SU-DHL-6 (cell line): ENCODE measurements around the gene CABCOCO1.

Experiments
- EZH2phosphoT487 ChIP-seq: fragments of 200-600 bp; sonication (generic), shearing (Covaris generic); conservative IDR thresholded peaks from 2 replicates; pipeline ENCODE4 v1.6.1; 2018; ENCODE audit warnings: mild to moderate bottlenecking, antibody characterized with exemption, low read length, moderate library complexity, mixed read lengths
- TF ChIP-seq, protein P1 (sequence below): fragments of 200-600 bp; sonication (generic); IDR thresholded peaks from one replicate; pipeline ENCODE4 v1.5.1; 2017; ENCODE audit warnings: antibody characterized with exemption, mild to moderate bottlenecking, low read length, moderate library complexity; ENCODE audit not compliant: insufficient read depth, poor library complexity, severe bottlenecking

GRCh38 chr10:61662794-61663259 is at the start of gene CABCOCO1:
- TF ChIP-seq, protein P1, sequence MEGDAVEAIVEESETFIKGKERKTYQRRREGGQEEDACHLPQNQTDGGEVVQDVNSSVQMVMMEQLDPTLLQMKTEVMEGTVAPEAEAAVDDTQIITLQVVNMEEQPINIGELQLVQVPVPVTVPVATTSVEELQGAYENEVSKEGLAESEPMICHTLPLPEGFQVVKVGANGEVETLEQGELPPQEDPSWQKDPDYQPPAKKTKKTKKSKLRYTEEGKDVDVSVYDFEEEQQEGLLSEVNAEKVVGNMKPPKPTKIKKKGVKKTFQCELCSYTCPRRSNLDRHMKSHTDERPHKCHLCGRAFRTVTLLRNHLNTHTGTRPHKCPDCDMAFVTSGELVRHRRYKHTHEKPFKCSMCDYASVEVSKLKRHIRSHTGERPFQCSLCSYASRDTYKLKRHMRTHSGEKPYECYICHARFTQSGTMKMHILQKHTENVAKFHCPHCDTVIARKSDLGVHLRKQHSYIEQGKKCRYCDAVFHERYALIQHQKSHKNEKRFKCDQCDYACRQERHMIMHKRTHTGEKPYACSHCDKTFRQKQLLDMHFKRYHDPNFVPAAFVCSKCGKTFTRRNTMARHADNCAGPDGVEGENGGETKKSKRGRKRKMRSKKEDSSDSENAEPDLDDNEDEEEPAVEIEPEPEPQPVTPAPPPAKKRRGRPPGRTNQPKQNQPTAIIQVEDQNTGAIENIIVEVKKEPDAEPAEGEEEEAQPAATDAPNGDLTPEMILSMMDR = no peak
- TF ChIP-seq EZH2phosphoT487 = no peak
